Endodermal cell (in vitro differentiated cells): ENCODE measurements around the gene RXRA. TPM values are rescaled to one million over a fixed set of nuclear protein-coding genes. Genes with fewer than 3 reads are reported as not detected.

ENCODE experiments used
- DNase-seq: peaks from one replicate; pipeline ENCODE4 v3.0.0-alpha.2; 2017
- H3K27ac ChIP-seq: 2 replicates; pipeline ENCODE4 v1.5.1; 2013; ENCODE audit warnings: mild to moderate bottlenecking, low read depth, low read length, moderate library complexity
- H3K27me3 ChIP-seq: 2 replicates; pipeline ENCODE4 v1.6.1; 2013; ENCODE audit warnings: mild to moderate bottlenecking, low read length, moderate library complexity; ENCODE audit not compliant: insufficient read depth, control insufficient read depth, poor library complexity, severe bottlenecking
- H3K36me3 ChIP-seq: 2 replicates; pipeline ENCODE4 v1.7.0; 2013; ENCODE audit warnings: mild to moderate bottlenecking, low read length, moderate library complexity; ENCODE audit not compliant: control insufficient read depth, insufficient read depth
- H3K4me1 ChIP-seq: one replicate; pipeline ENCODE4 v1.7.0; 2013; ENCODE audit warnings: low read length; ENCODE audit not compliant: control insufficient read depth, insufficient read depth
- H3K4me3 ChIP-seq: 2 replicates; pipeline ENCODE4 v1.5.1; 2013; ENCODE audit warnings: mild to moderate bottlenecking, low read length, moderate library complexity
- H3K9ac ChIP-seq: 2 replicates; pipeline ENCODE4 v1.6.1; 2013; ENCODE audit warnings: mild to moderate bottlenecking, low read length, moderate library complexity; ENCODE audit not compliant: poor library complexity, severe bottlenecking; ENCODE audit errors: extremely low read depth
- H3K9me3 ChIP-seq: 2 replicates; pipeline ENCODE4 v1.6.1; 2013; ENCODE audit warnings: mild to moderate bottlenecking, low read length, moderate library complexity; ENCODE audit not compliant: control insufficient read depth
- H3K27ac Mint-ChIP-seq: 2 replicates; pipeline ENCODE4 v1.8.0; 2020; ENCODE audit warnings: mixed read lengths
- H3K27me3 Mint-ChIP-seq: 2 replicates; pipeline ENCODE4 v1.8.0; 2021; ENCODE audit warnings: mild to moderate bottlenecking, mixed read lengths; ENCODE audit not compliant: insufficient read depth
- H3K36me3 Mint-ChIP-seq: 2 replicates; pipeline ENCODE4 v1.8.0; 2020; ENCODE audit warnings: low read depth, mixed read lengths
- H3K4me1 Mint-ChIP-seq: 2 replicates; pipeline ENCODE4 v1.8.0; 2020; ENCODE audit warnings: mixed read lengths
- H3K4me3 Mint-ChIP-seq: 2 replicates; pipeline ENCODE4 v1.8.0; 2020; ENCODE audit warnings: mild to moderate bottlenecking, moderate library complexity, mixed read lengths
- H3K9me3 Mint-ChIP-seq: 2 replicates; pipeline ENCODE4 v1.8.0; 2020; ENCODE audit warnings: mild to moderate bottlenecking, mixed read lengths
- CTCF ChIP-seq: fragments of 200-600 bp; sonication (generic); conservative IDR thresholded peaks from 2 replicates; pipeline ENCODE4 v1.5.0; 2021; ENCODE audit warnings: antibody characterized with exemption, mild to moderate bottlenecking
- WGBS, 2 experiments: methylation state at CpG; one replicate each; pipeline versions ENCODE4 v1.1.5 to v1.1.7; 2013; ENCODE audit warnings: missing lambda C conversion rate in 2 of 2, mixed read lengths in 1 of 2; ENCODE audit not compliant: insufficient coverage in 1 of 2, insufficient read length in 1 of 2; 5-methylcytosine and 5-hydroxymethylcytosine counted together
- total RNA-seq, 2 donors: library from RNA; stranded (reverse); fragmentation: NEBNext Ultra II Directional in 1 of 2; extraction: Animal tissue kit (Norgen Biotek cat#: 25700) in 1 of 2; gene quantifications; 2 replicates in 1 of 2; 3 replicates in 1 of 2; pipeline ENCODE4 v1.2.1, GENCODE V29; 2021

RXRA gene
- total RNA-seq, 2 donors from 2014 or later = 58.3 to 70.6 TPM

GRCh38 chr9:134282138-134282650 is 44.1 kb upstream of the RXRA start:
- no peak overlapping the region for H3K27ac ChIP-seq
- no peaks in the 10 kb centered on the region for H3K4me1 ChIP-seq
- H3K27me3 ChIP-seq = no peaks in the 10 kb centered on the region
- DNase-seq = no peak
- H3K9me3 ChIP-seq = no peaks in the 10 kb centered on the region
- no peak overlapping the region for H3K9ac ChIP-seq
- H3K27ac Mint-ChIP-seq = no peak overlapping the region
- 85 to 96% methylated on average over 15 to 19 of the region's 19 CpGs for WGBS, 2 experiments
- H3K4me1 Mint-ChIP-seq = peaks cover 5% of the 10 kb centered on the region
- no peaks in the 10 kb centered on the region for H3K36me3 ChIP-seq
- no peak for TF ChIP-seq CTCF
- no peak overlapping the region for H3K4me3 ChIP-seq
- no peak overlapping the region for H3K4me3 Mint-ChIP-seq
- H3K9me3 Mint-ChIP-seq = no peaks in the 10 kb centered on the region
- no peaks in the 10 kb centered on the region for H3K36me3 Mint-ChIP-seq
- H3K27me3 Mint-ChIP-seq = no peaks in the 10 kb centered on the region

- Histone ChIP-seq H3K9ac (no peak overlapping the region), H3K27me3 (no peaks in the 10 kb centered on the region), H3K9me3 (no peaks in the 10 kb centered on the region), H3K36me3 (no peaks in the 10 kb centered on the region), H3K4me1 (peaks cover 4% of the 10 kb centered on the region), H3K27ac (no peak overlapping the region), H3K4me3 (no peak overlapping the region)
- Mint-ChIP-seq H3K36me3 (no peaks in the 10 kb centered on the region), H3K4me1 (peaks cover 10% of the 10 kb centered on the region), H3K9me3 (no peaks in the 10 kb centered on the region), H3K27me3 (no peaks in the 10 kb centered on the region), H3K4me3 (no peak overlapping the region), H3K27ac (no peak overlapping the region)
- 91 to 94% methylated on average over 23 of the region's 23 CpGs for WGBS, 2 experiments
- no peak for TF ChIP-seq CTCF
- DNase-seq = no peak
These were observed 43.1 kb upstream of the RXRA start for GRCh38 chr9:134283111-134283515.

GRCh38 chr9:134283692-134284265 is 42.5 kb upstream of the RXRA start:
- 88 to 100% methylated on average over 3 to 15 of the region's 15 CpGs for WGBS, 2 experiments
- Mint-ChIP-seq H3K36me3 (no peaks in the 10 kb centered on the region), H3K9me3 (no peaks in the 10 kb centered on the region), H3K4me3 (no peak overlapping the region), H3K4me1 (peaks cover 13% of the 10 kb centered on the region), H3K27me3 (no peaks in the 10 kb centered on the region), H3K27ac (no peak overlapping the region)
- Histone ChIP-seq H3K4me1 (peaks cover 8% of the 10 kb centered on the region), H3K4me3 (no peak overlapping the region), H3K9ac (no peak overlapping the region), H3K27me3 (no peaks in the 10 kb centered on the region), H3K27ac (no peak overlapping the region), H3K36me3 (no peaks in the 10 kb centered on the region), H3K9me3 (no peaks in the 10 kb centered on the region)
- DNase-seq = no peak
- TF ChIP-seq CTCF = no peak
